ENCODE data around the gene PLA2G4C.

PLA2G4C gene

DNA sequence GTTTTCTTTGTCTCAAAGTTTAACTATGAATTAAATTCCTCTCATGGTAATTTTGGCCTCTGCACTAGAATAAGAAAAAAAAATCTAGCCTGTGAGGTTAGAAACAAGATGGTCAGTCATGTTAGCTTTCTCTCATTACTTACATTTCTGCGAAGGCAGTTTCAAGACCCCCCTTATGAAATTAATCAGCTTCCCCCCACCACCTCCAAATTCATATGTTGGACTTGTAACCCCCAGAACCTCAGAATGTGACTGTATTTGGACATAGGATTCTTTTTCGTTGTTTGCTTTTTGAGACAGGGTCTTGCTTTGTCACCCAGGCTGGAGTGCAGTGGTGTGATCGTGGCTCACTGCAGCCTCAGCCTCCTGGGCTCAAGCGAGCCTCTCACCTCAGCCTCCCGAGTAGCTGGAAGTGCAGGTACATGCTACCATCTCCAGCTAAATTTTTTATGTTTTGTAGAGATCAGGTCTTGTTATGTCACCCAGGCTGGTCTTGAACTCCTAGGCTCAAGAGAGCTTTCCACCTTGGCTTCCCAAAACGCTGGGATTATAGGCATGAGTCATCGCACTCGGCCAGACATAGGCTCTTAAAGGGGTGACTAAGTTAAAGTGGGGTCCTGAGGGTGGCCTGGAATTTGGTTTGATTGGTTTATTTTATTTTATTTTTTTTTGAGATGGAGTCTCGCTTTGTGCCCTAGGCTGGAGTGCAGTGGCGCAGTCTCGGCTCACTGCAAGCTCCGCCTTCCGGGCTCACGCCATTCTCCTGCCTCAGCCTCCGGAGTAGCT is 1.4 kb downstream of the PLA2G4C start:
- TF ChIP-seq, protein P1, sequence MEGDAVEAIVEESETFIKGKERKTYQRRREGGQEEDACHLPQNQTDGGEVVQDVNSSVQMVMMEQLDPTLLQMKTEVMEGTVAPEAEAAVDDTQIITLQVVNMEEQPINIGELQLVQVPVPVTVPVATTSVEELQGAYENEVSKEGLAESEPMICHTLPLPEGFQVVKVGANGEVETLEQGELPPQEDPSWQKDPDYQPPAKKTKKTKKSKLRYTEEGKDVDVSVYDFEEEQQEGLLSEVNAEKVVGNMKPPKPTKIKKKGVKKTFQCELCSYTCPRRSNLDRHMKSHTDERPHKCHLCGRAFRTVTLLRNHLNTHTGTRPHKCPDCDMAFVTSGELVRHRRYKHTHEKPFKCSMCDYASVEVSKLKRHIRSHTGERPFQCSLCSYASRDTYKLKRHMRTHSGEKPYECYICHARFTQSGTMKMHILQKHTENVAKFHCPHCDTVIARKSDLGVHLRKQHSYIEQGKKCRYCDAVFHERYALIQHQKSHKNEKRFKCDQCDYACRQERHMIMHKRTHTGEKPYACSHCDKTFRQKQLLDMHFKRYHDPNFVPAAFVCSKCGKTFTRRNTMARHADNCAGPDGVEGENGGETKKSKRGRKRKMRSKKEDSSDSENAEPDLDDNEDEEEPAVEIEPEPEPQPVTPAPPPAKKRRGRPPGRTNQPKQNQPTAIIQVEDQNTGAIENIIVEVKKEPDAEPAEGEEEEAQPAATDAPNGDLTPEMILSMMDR (IDR thresholded peaks at IDR 0.05) = no peak

DNA sequence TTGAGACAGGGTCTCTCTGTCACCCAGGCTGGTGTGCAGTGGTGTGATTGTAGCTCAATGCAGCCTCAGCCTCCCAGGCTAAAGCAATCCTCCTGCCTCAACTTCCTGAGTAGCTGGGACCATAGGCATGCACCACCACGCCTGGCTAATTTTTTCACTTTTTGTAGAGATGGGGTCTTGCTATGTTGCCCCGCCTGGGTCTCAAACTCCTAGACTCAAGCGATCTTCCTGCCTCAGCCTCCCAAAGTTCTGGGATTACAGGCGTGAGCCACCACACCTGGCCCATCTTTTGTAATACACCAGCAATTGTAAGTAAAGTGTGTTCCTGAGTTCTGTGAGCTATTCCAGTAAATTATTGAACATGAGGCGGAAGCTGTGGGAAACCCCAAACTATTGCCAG is 6.7 kb downstream of the PLA2G4C start:
- TF ChIP-seq, protein P1 (IDR thresholded peaks at IDR 0.05) = no peak

DNA sequence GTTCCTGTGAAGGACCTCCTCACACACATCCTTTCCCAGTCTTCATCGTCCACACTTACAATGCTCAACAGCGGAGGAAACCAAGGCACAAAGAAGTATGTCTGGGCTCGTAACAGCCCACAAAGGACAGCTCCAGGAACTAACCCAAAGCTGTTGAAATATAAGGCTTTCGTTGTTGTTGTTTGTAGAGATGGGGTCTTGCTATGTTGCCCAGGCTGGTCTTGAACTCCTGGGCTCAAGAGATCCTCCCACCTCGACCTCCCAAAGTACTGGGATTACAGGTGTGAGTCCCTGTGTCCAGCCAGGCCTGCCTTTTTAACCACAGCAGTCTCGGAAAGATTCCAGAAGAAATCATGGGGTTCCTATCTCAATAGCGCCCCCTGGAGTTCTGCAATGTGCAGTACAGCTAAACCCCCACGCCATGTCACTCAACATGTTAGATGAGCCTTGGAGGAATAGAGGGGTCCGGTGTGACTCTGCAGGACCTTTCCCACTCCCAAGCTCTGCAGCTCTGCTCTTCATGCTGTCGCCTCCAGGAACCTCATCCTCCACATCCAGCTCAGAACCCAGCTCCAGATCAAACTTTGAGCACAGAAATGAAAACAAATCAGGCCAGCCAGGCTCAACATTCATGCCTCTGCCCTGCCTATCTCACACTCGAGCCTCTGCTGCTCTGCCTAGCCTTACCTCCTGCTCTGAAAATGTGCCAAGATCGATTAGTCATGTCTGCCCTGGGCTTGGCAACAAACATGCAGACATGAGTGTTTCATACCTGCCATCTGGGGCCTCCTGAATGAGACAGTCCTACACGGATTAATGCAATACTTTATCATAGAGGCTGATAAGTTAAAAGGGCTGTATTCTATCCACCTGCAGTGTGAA is 7.5 kb downstream of the PLA2G4C start:
- TF ChIP-seq, protein P1 (IDR thresholded peaks at IDR 0.05) = peak; percentile 46

DNA sequence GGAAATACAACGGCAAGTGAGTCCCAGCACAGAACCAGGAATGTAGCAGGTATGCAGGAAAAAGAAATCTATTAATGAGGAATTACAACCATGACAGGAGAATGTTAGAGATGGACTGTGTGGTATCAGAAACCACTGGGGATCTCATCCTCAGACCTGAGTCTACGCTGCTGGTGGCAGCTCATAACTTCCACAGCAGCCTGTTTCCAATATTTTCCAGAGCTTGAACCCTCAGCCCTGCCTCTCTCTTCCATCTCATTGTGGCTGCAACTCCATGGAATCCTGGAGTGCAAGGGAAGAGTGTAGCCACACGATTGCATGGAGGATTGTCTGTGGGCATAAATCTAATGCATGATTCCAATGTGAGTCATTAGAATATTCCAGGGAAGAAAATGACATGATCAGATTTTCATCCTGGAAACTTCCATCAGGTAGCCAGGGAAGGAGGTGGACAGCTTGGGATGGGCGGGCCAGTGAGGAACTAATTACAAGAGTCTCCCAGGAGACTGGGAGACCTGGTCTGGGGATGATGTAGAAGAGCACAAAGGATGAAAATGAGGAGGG is 14.9 kb downstream of the PLA2G4C start:
- TF ChIP-seq, protein P1 (IDR thresholded peaks at IDR 0.05) = no peak

DNA sequence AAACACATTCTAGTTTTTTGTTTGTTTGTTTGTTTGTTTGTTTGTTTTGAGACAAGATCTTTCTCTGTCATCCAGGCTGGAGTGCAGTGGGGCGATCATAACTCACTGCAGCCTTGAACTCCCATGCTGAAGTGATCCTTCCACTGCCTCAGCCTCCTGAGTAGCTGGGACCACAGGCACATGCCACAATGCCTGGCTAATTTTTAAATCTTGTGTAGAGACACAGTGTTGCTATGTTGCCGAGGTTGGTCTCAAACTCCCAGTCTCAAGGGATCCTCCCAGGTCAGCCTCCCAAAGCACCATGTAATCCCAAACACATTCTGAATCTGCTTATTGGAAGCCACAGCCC is 15.8 kb downstream of the PLA2G4C start:
- TF ChIP-seq, protein P1 (IDR thresholded peaks at IDR 0.05) = no peak

DNA sequence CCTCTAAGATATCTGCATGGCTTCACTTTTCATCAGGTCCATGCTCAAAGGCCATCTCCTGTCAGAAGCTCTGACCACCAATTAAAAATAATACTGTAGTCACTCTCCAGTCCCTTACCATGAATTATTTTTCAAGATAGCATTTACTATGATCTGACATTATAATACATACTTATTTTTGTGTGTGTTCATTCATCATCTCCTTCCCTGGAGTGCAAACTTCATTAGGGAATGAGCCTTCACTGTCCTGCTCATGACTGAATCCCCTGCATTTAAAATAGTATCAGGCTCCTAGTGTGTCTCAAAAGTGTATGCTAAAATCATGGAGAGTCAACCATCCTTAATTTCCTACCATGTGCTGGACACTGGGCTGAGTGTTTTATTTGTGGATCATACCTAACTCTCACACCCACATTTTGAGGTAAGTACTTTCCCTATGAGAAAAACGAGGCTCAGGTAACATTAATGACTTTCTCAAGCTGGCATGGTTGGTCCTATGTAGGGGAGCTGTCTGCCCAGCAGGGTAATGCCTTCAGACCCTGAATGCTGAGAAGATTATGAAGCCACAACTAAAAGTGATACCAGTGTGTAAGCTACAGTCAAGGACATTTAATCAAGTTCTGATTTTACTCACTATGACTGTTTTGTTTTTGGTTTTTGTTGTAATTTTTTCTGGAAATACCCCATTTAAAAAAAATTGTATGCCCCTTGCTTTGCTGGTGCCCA is 16.3 kb downstream of the PLA2G4C start:
- TF ChIP-seq, protein P1 (IDR thresholded peaks at IDR 0.05) = no peak

DNA sequence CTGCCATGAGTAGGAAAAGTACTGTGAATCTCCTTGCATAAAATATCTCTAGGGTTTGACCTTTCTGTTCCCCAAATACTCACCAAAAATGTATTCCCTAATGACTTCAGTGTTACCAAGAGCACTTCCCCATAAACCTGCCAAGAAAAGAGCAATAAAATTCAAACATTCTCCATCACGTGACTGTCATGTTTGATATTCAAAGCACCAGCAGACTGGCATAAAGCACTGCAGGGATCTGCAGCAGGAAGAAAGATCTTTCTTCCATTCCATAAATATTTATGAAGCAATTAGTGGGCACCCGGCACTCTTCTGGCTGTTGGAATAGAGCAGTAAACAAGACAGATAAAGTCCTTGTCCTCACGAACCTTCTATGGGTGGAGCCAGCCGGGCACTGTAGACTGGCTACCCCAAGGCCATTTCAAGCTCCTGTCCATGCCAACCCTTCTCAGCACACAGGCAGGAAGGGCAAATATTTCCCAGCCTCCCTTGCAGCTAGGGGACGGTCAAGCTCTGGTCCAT is 20.3 kb downstream of the PLA2G4C start:
- TF ChIP-seq, protein P1 (IDR thresholded peaks at IDR 0.05) = no peak

Data from LNCAP (cell line).